IPS-20b (cell line): ENCODE results near the gene ACOT9.

Source experiments
- H3K27ac ChIP-seq: one replicate; pipeline ENCODE4 v1.5.1; 2013; ENCODE audit warnings: low read length
- H3K27me3 ChIP-seq: 2 replicates; pipeline ENCODE4 v1.6.1; 2013; ENCODE audit warnings: mild to moderate bottlenecking, low read length, inconsistent platforms; ENCODE audit not compliant: insufficient read depth
- H3K36me3 ChIP-seq: 2 replicates; pipeline ENCODE4 v1.6.1; 2013; ENCODE audit warnings: low read depth, mild to moderate bottlenecking, inconsistent platforms, low read length, moderate library complexity; ENCODE audit not compliant: insufficient read depth
- H3K4me1 ChIP-seq: 2 replicates; pipeline ENCODE4 v1.6.1; 2013; ENCODE audit warnings: mild to moderate bottlenecking, control low read depth, inconsistent platforms, low read length, moderate library complexity; ENCODE audit not compliant: insufficient read depth
- H3K4me3 ChIP-seq: 2 replicates; pipeline ENCODE4 v1.5.1; 2013; ENCODE audit warnings: mild to moderate bottlenecking, low read length, inconsistent platforms
- H3K9ac ChIP-seq: 2 replicates; pipeline ENCODE4 v1.6.1; 2013; ENCODE audit warnings: low read depth, mild to moderate bottlenecking, inconsistent platforms, low read length, moderate library complexity
- H3K9me3 ChIP-seq: 2 replicates; pipeline ENCODE4 v1.6.1; 2013; ENCODE audit warnings: mild to moderate bottlenecking, low read depth, low read length, inconsistent platforms; ENCODE audit not compliant: insufficient read depth

Gene ACOT9

DNA sequence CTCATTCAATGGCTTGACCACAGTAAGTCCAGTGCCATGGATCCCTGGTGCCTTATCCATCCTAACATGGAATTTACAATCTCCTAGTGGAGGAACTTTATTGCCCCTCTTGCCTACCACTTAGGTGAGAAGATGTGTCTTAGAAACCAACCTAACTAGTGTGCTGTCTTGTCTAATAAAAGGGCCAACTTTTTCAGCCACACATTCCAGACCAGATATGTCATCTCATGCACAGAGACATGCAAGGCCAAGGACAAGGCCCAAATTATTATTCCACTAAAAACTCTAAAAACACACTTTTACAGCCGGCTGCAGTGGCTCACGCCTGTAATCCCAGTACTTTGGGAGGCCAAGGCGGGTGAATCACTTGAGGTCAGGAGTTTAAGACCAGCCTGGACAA is 86.4 kb downstream of the ACOT9 start:
- Histone ChIP-seq H3K36me3 (no peaks in the 10 kb centered on the region), H3K9ac (no peak overlapping the region), H3K27me3 (no peaks in the 10 kb centered on the region), H3K27ac (no peak overlapping the region), H3K4me1 (peaks cover 9% of the 10 kb centered on the region; the same call in 1 of the 2 replicates), H3K9me3 (no peaks in the 10 kb centered on the region; the same call in 1 of the 2 replicates), H3K4me3 (no peak overlapping the region)

DNA sequence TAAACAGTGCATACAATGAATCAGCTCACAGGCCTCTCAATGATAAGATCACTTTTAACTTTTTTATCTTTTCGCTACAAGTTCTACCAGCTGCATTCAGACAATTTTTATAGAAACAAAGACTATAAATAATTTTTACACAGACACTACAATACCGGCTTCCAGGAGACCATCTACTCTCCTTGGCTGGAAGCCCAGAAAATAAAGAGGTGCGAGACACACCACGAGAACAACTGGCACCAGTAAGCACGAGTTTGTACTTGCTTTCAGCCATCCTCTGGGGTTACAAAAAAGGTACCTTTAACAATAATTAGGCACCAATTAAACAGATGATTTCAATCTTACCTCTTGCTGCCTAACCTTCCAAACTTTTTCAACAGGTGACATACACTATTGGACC is 87.0 kb downstream of the ACOT9 start:
- H3K4me3 ChIP-seq = no peak overlapping the region
- peaks cover 9% of the 10 kb centered on the region; the same call in 1 of the 2 replicates for H3K4me1 ChIP-seq
- no peaks in the 10 kb centered on the region for H3K27me3 ChIP-seq
- H3K36me3 ChIP-seq = no peaks in the 10 kb centered on the region
- no peak overlapping the region for H3K9ac ChIP-seq
- no peak overlapping the region for H3K27ac ChIP-seq
- H3K9me3 ChIP-seq = no peaks in the 10 kb centered on the region; the same call in 1 of the 2 replicates
